H1 (cell line): Measurements from ENCODE around the gene FAM47C. TPM values are rescaled to one million over a fixed set of nuclear protein-coding genes. Genes with fewer than 3 reads are reported as not detected.
A peak's percentile ranks its signal among the peaks of the same experiment; 100 is the strongest.
"Not testable (repeated sequence)": the region's sequence is repeated elsewhere in the genome, so short reads cannot be mapped to it uniquely, and the experiment has no call there.

Experiments used
- CTCF ChIA-PET: fragments of 300-600 bp; sonication (Branson Sonifier 250); formaldehyde crosslinking; loops from one replicate; lab custom pipeline; 2021; ENCODE audit not compliant: partially characterized antibody; lab: Charles Lee
- POLR2A ChIA-PET: fragments of 300-600 bp; sonication (Branson Sonifier 250); formaldehyde crosslinking; loops from one replicate; lab custom pipeline; 2021; ENCODE audit warnings: inconsistent platforms; ENCODE audit not compliant: partially characterized antibody; lab: Charles Lee
- DNase-seq, 2 experiments: peaks; one replicate each; pipeline versions ENCODE4 v3.0.0 to v3.0.0-alpha.2; 2010 to 2022; ENCODE audit warnings: low spot score in 2 of 2, low read depth in 1 of 2, mixed read lengths in 1 of 2
- FAIRE-seq: peaks from 2 replicates; lab custom pipeline; 2011; peaks lifted over from hg19 to GRCh38; lab: Jason Lieb, UNC
- H2AFZ ChIP-seq: 2 replicates; pipeline ENCODE4 v1.8.1; 2012; ENCODE audit warnings: low read length, inconsistent platforms
- H2AK5ac ChIP-seq: 2 replicates; pipeline ENCODE4 v1.6.1; 2013; ENCODE audit warnings: low read depth, low read length
- H2BK120ac ChIP-seq: replicated peaks from 2 replicates; pipeline ENCODE3; 2013; ENCODE audit warnings: low read depth, low read length, inconsistent platforms
- H2BK12ac ChIP-seq: 2 replicates; pipeline ENCODE4 v1.6.1; 2013; ENCODE audit warnings: low read depth, low read length
- H2BK15ac ChIP-seq: 2 replicates; pipeline ENCODE4 v1.6.1; 2013; ENCODE audit warnings: low read length
- H2BK20ac ChIP-seq: 2 replicates; pipeline ENCODE4 v1.6.1; 2013; ENCODE audit warnings: low read length
- H2BK5ac ChIP-seq: 2 replicates; pipeline ENCODE4 v1.6.1; 2013; ENCODE audit warnings: low read depth, low read length
- H3K14ac ChIP-seq: 2 replicates; pipeline ENCODE4 v1.6.1; 2013; ENCODE audit warnings: inconsistent platforms; ENCODE audit not compliant: insufficient read length
- H3K18ac ChIP-seq: 2 replicates; pipeline ENCODE4 v1.6.1; 2013; ENCODE audit warnings: low read length; ENCODE audit errors: extremely low read depth
- H3K23ac ChIP-seq: 2 replicates; pipeline ENCODE4 v1.6.1; 2013; ENCODE audit warnings: inconsistent platforms; ENCODE audit not compliant: insufficient read length
- H3K23me2 ChIP-seq: 2 replicates; pipeline ENCODE4 v1.6.1; 2013; ENCODE audit warnings: low read depth, low read length
- H3K27ac ChIP-seq: 2 replicates; pipeline ENCODE4 v1.6.1; 2011; ENCODE audit warnings: low read depth, low read length, inconsistent platforms
- H3K27me3 ChIP-seq, 4 experiments: replicated peaks in 1 of 4; 1 replicate in 1 of 4; 2 replicates in 3 of 4; pipeline versions ENCODE4 v1.6.1 to v1.8.1; 2011 to 2013; ENCODE audit warnings: low read length in 3 of 4, mild to moderate bottlenecking in 3 of 4, inconsistent platforms in 2 of 4, mixed read lengths in 2 of 4, moderate library complexity in 1 of 4; ENCODE audit not compliant: control insufficient read depth in 3 of 4, insufficient read depth in 3 of 4; ENCODE audit errors: extremely low read depth in 1 of 4
- H3K36me3 ChIP-seq, 4 experiments: 2 replicates each; pipeline versions ENCODE4 v1.6.1 to v1.8.1; 2011 to 2013; ENCODE audit warnings: mild to moderate bottlenecking in 4 of 4, low read length in 3 of 4, moderate library complexity in 2 of 4, control low read depth in 1 of 4, inconsistent platforms in 1 of 4; ENCODE audit not compliant: insufficient read depth in 4 of 4, control insufficient read depth in 2 of 4
- H3K4ac ChIP-seq: replicated peaks from 2 replicates; pipeline ENCODE3; 2013; ENCODE audit warnings: low read length, low read depth, mixed read lengths, inconsistent platforms; ENCODE audit not compliant: insufficient read length
- H3K4me1 ChIP-seq, 4 experiments: replicated peaks in 1 of 4; 1 replicate in 1 of 4; 2 replicates in 3 of 4; pipeline versions ENCODE4 v1.6.1 to v1.8.1; 2011 to 2013; ENCODE audit warnings: low read length in 3 of 4, inconsistent platforms in 2 of 4, mixed read lengths in 1 of 4; ENCODE audit not compliant: insufficient read depth in 4 of 4, control insufficient read depth in 3 of 4
- H3K4me2 ChIP-seq, 2 experiments: 2 replicates each; pipeline versions ENCODE4 v1.6.1 to v1.8.1; 2011 to 2013; ENCODE audit warnings: low read depth in 2 of 2, low read length in 2 of 2, control low read depth in 1 of 2, inconsistent platforms in 1 of 2, mild to moderate bottlenecking in 1 of 2; ENCODE audit not compliant: insufficient read depth in 1 of 2
- H3K4me3 ChIP-seq, 4 experiments: fragments of 200-600, 300-600 bp in 1 of 4; sonication (generic), shearing (Covaris generic), sonication (Bioruptor Twin) in 1 of 4; 2 replicates each; pipeline versions ENCODE4 v1.5.1 to v1.8.1; 2011 to 2016; ENCODE audit warnings: low read length in 4 of 4, low read depth in 3 of 4, control low read depth in 2 of 4, inconsistent platforms in 2 of 4, mild to moderate bottlenecking in 2 of 4, mixed read lengths in 1 of 4, moderate library complexity in 1 of 4; ENCODE audit not compliant: insufficient read depth in 2 of 4; ENCODE audit errors: extremely low read depth in 1 of 4
- H3K56ac ChIP-seq: replicated peaks from 2 replicates; pipeline ENCODE3; 2013; ENCODE audit warnings: low read depth, mild to moderate bottlenecking, mixed read lengths, low read length, inconsistent platforms; ENCODE audit not compliant: insufficient read length
- H3K79me1 ChIP-seq: 2 replicates; pipeline ENCODE4 v1.6.1; 2013; ENCODE audit warnings: low read depth, low read length, control low read depth
- H3K79me2 ChIP-seq, 2 experiments: 2 replicates each; pipeline versions ENCODE4 v1.6.1 to v1.8.1; 2012 to 2013; ENCODE audit warnings: low read length in 2 of 2, mild to moderate bottlenecking in 2 of 2, inconsistent platforms in 1 of 2; ENCODE audit not compliant: insufficient read depth in 2 of 2, control insufficient read depth in 1 of 2
- H3K9ac ChIP-seq, 4 experiments: replicated peaks in 1 of 4; 1 replicate in 1 of 4; 2 replicates in 3 of 4; pipeline versions ENCODE4 v1.6.1 to v1.8.1; 2011 to 2013; ENCODE audit warnings: low read depth in 3 of 4, low read length in 3 of 4, control low read depth in 2 of 4, mild to moderate bottlenecking in 2 of 4, moderate library complexity in 2 of 4, inconsistent platforms in 1 of 4; ENCODE audit errors: extremely low read depth in 1 of 4
- H3K9me3 ChIP-seq, 2 experiments: 2 replicates each; pipeline versions ENCODE4 v1.6.1 to v1.8.1; 2012 to 2013; ENCODE audit warnings: mild to moderate bottlenecking in 2 of 2, moderate library complexity in 2 of 2, control low read depth in 1 of 2, inconsistent platforms in 1 of 2, low read depth in 1 of 2, low read length in 1 of 2, mixed read lengths in 1 of 2; ENCODE audit not compliant: insufficient read depth in 2 of 2
- H4K20me1 ChIP-seq, 2 experiments: replicated peaks in 1 of 2; 2 replicates each; pipeline versions ENCODE3 to v1.8.1; 2011 to 2013; ENCODE audit warnings: inconsistent platforms in 2 of 2, low read length in 2 of 2, mild to moderate bottlenecking in 1 of 2; ENCODE audit not compliant: insufficient read depth in 2 of 2, control insufficient read depth in 1 of 2
- H4K5ac ChIP-seq: 2 replicates; pipeline ENCODE4 v1.6.1; 2013; ENCODE audit warnings: low read length, low read depth, mixed read lengths, inconsistent platforms; ENCODE audit not compliant: insufficient read length
- H4K8ac ChIP-seq: 2 replicates; pipeline ENCODE4 v1.8.0; 2013; ENCODE audit warnings: mild to moderate bottlenecking, moderate library complexity, low read length, inconsistent platforms; ENCODE audit not compliant: insufficient read depth; ENCODE audit errors: extremely low read depth
- H4K91ac ChIP-seq: replicated peaks from 2 replicates; pipeline ENCODE3; 2013; ENCODE audit warnings: low read length, mixed read lengths, inconsistent platforms; ENCODE audit not compliant: insufficient read length
- RAD21 ChIP-seq, 2 experiments: IDR thresholded peaks in 1 of 2; conservative IDR thresholded peaks in 1 of 2; 2 replicates each; pipeline ENCODE4 v1.6.1; 2011; ENCODE audit warnings: low read depth in 2 of 2, low read length in 2 of 2, improper control_type of control experiment in 1 of 2, inconsistent platforms in 1 of 2, mild to moderate bottlenecking in 1 of 2, moderate library complexity in 1 of 2
- WGBS, 2 experiments: shearing (Covaris generic) in 1 of 2; methylation state at CpG; one replicate each; pipeline versions ENCODE4 v1.1.6 to v1.1.7; 2013 to 2015; ENCODE audit warnings: low lambda C conversion rate in 2 of 2, mixed read lengths in 2 of 2, inconsistent platforms in 1 of 2, low coverage in 1 of 2, missing lambda C conversion rate in 1 of 2; ENCODE audit not compliant: insufficient replicate concordance in 2 of 2, insufficient coverage in 1 of 2, insufficient read length in 1 of 2; ENCODE audit errors: extremely low coverage in 1 of 2, missing lambda C conversion rate in 1 of 2; 5-methylcytosine and 5-hydroxymethylcytosine counted together
- polyA plus RNA-seq, 7 experiments: library from polyadenylated mRNA; depleted of rRNA in 3 of 7; stranded (reverse) in 5 of 7; unstranded in 2 of 7; fragments of >200 nt in 5 of 7; fragments of 200-250 nt in 2 of 7; gene quantifications; 1 replicate in 5 of 7; 2 replicates in 1 of 7; 4 replicates in 1 of 7; pipeline versions ENCODE4 v1.2.1 to v1.2.3, GENCODE V29; 2011 to 2013; ENCODE audit warnings: missing spikeins in 2 of 7, mixed read lengths in 2 of 7
- total RNA-seq: library from RNA; stranded (reverse); fragmentation: NEBNext Ultra II Directional; extraction: Animal tissue kit (Norgen Biotek cat#: 25700); gene quantifications from 2 replicates; pipeline ENCODE4 v1.2.1, GENCODE V29; 2021
- TF ChIP-seq, protein P1 (sequence below): IDR thresholded peaks from 2 replicates; pipeline ENCODE4 v1.6.1; 2012; ENCODE audit warnings: inconsistent platforms
- TF ChIP-seq, protein P2 (sequence below), 3 experiments: IDR thresholded peaks; 1 replicate in 2 of 3; 2 replicates in 1 of 3; pipeline versions ENCODE4 v1.5.1 to v1.6.1; 2011; ENCODE audit warnings: low read length in 3 of 3, mild to moderate bottlenecking in 3 of 3, inconsistent platforms in 2 of 3, low read depth in 1 of 3, moderate library complexity in 1 of 3; ENCODE audit not compliant: insufficient read depth in 1 of 3; ENCODE audit errors: control extremely low read depth in 1 of 3
- TF ChIP-seq, protein P3 (sequence below): IDR thresholded peaks from 2 replicates; pipeline ENCODE4 v1.6.1; 2012; ENCODE audit warnings: inconsistent platforms

FAM47C gene
- total and polyA plus RNA-seq, 2 of the 8 experiments (the other 6 are each of a cell fraction or from before 2014, with no cell fraction given), result not detected

DNA sequence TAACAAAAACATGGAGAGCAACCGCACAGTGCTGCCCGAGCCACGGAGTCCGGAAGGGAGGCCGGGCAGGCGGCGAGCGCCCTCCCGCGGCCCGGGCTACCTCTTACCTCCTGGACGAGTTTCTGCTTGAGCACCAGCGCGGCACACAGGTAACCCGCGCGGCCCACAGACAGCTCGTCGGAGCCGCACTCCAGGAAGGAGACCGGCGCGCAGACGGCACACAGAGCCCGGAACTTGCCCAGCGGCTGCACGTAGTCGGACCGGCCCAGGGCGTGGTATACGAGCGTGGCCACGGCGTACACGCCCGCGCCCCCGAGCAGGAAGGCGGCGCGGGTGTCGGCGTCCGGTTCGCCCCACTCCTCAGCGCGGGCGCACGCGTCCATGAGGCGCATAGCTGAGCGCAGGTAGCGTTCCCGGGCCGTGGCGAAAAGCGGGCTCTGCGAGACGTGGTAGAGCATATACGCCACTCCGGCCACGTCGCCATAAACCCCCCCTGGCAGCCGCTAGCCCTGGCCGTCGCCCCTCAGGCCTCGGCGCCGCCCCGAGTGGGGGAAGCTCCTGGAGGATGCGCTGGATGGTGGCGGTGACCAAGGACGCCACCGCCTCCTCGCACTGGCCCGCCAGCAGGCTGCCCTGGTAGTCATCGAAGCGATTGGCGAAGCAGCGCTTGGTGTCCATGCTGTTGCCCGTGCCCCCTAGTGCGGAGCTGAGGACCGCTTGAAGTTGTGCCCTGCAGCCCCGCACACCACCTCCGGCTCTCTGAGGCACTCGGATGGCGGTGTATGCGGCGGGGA lies 22.6 kb upstream of the FAM47C start:
- H3K27ac ChIP-seq, H3K14ac ChIP-seq, H3K4ac ChIP-seq, H4K5ac ChIP-seq, FAIRE-seq, H2AFZ ChIP-seq, H2BK5ac ChIP-seq, H3K9ac ChIP-seq, H2BK15ac ChIP-seq, H2AK5ac ChIP-seq: not testable (repeated sequence)
- CTCF ChIA-PET, result interaction anchor here (0.7 to 1.0 kb wide), 2 partner anchors 13 to 98 kb away, joined by 3 read pairs; no protein-coding TSS in a partner anchor
- 0 out of 2 replicates have a peak overlapping the region, but pooled peaks have one; percentile 5 for H4K8ac ChIP-seq
- peak; percentile 48 to 59 for TF ChIP-seq RAD21 (IDR thresholded peaks at IDR 0.05 in 1 of 2, conservative IDR thresholded peaks at IDR 0.05 in 1 of 2; ENCODE audit: low read depth in 2 of 2, low read length in 2 of 2)
- TF ChIP-seq, protein P1, sequence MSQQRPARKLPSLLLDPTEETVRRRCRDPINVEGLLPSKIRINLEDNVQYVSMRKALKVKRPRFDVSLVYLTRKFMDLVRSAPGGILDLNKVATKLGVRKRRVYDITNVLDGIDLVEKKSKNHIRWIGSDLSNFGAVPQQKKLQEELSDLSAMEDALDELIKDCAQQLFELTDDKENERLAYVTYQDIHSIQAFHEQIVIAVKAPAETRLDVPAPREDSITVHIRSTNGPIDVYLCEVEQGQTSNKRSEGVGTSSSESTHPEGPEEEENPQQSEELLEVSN, result peak; percentile 45; the same call in 1 of the 2 replicates
- TF ChIP-seq, protein P2, sequence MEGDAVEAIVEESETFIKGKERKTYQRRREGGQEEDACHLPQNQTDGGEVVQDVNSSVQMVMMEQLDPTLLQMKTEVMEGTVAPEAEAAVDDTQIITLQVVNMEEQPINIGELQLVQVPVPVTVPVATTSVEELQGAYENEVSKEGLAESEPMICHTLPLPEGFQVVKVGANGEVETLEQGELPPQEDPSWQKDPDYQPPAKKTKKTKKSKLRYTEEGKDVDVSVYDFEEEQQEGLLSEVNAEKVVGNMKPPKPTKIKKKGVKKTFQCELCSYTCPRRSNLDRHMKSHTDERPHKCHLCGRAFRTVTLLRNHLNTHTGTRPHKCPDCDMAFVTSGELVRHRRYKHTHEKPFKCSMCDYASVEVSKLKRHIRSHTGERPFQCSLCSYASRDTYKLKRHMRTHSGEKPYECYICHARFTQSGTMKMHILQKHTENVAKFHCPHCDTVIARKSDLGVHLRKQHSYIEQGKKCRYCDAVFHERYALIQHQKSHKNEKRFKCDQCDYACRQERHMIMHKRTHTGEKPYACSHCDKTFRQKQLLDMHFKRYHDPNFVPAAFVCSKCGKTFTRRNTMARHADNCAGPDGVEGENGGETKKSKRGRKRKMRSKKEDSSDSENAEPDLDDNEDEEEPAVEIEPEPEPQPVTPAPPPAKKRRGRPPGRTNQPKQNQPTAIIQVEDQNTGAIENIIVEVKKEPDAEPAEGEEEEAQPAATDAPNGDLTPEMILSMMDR (IDR thresholded peaks at IDR 0.05; ENCODE audit: control extremely low read depth in 1 of 3, insufficient read depth in 1 of 3, low read depth in 1 of 3, low read length in 3 of 3), result peak; percentile 35 to 47 (median 44)
- TF ChIP-seq, protein P3, sequence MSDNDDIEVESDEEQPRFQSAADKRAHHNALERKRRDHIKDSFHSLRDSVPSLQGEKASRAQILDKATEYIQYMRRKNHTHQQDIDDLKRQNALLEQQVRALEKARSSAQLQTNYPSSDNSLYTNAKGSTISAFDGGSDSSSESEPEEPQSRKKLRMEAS, result 0 out of 2 replicates have a peak, but pooled peaks have one; percentile 12
- TF ChIP-seq, all 59 proteins: peak for 4; not testable (repeated sequence) for 55
- H2BK12ac ChIP-seq, H2BK120ac ChIP-seq, H4K91ac ChIP-seq, H3K23me2 ChIP-seq, H3K9me3 ChIP-seq, H3K79me1 ChIP-seq, H3K18ac ChIP-seq, H4K20me1 ChIP-seq, H3K36me3 ChIP-seq, H3K23ac ChIP-seq, H2BK20ac ChIP-seq, POLR2A ChIA-PET, H3K79me2 ChIP-seq, H3K4me1 ChIP-seq, H3K56ac ChIP-seq, H3K27me3 ChIP-seq: not testable (repeated sequence)
- Histone ChIP-seq H3K4me2 (peak overlapping the region; percentile 63 to 74), H3K4me3 (peak overlapping the region in 3 of 4 experiments; percentile 12 to 52 (median 34); a peak in 5 of 8 replicates)
- 6% methylated on average over 27 of the region's 89 CpGs; no CpG with 5 or more reads in 1 of the 2 experiments for WGBS, 2 experiments
- DNase-seq, result peak in 1 of 2 experiments; percentile 50
